H1 (cell line): Measurements from ENCODE around the gene C1RL. TPM values are rescaled to one million over a fixed set of nuclear protein-coding genes. Genes with fewer than 3 reads are reported as not detected.

Experiments used
- CTCF ChIA-PET: fragments of 300-600 bp; sonication (Branson Sonifier 250); formaldehyde crosslinking; loops from one replicate; lab custom pipeline; 2021; ENCODE audit not compliant: partially characterized antibody; lab: Charles Lee
- POLR2A ChIA-PET: fragments of 300-600 bp; sonication (Branson Sonifier 250); formaldehyde crosslinking; loops from one replicate; lab custom pipeline; 2021; ENCODE audit warnings: inconsistent platforms; ENCODE audit not compliant: partially characterized antibody; lab: Charles Lee
- DNase-seq, 2 experiments: peaks; one replicate each; pipeline versions ENCODE4 v3.0.0 to v3.0.0-alpha.2; 2010 to 2022; ENCODE audit warnings: low spot score in 2 of 2, low read depth in 1 of 2, mixed read lengths in 1 of 2
- FAIRE-seq: peaks from 2 replicates; lab custom pipeline; 2011; peaks lifted over from hg19 to GRCh38; lab: Jason Lieb, UNC
- H2AFZ ChIP-seq: 2 replicates; pipeline ENCODE4 v1.8.1; 2012; ENCODE audit warnings: low read length, inconsistent platforms
- H2AK5ac ChIP-seq: 2 replicates; pipeline ENCODE4 v1.6.1; 2013; ENCODE audit warnings: low read depth, low read length
- H2BK120ac ChIP-seq: replicated peaks from 2 replicates; pipeline ENCODE3; 2013; ENCODE audit warnings: low read depth, low read length, inconsistent platforms
- H2BK12ac ChIP-seq: 2 replicates; pipeline ENCODE4 v1.6.1; 2013; ENCODE audit warnings: low read depth, low read length
- H2BK15ac ChIP-seq: 2 replicates; pipeline ENCODE4 v1.6.1; 2013; ENCODE audit warnings: low read length
- H2BK20ac ChIP-seq: 2 replicates; pipeline ENCODE4 v1.6.1; 2013; ENCODE audit warnings: low read length
- H2BK5ac ChIP-seq: 2 replicates; pipeline ENCODE4 v1.6.1; 2013; ENCODE audit warnings: low read depth, low read length
- H3K14ac ChIP-seq: 2 replicates; pipeline ENCODE4 v1.6.1; 2013; ENCODE audit warnings: inconsistent platforms; ENCODE audit not compliant: insufficient read length
- H3K18ac ChIP-seq: 2 replicates; pipeline ENCODE4 v1.6.1; 2013; ENCODE audit warnings: low read length; ENCODE audit errors: extremely low read depth
- H3K23ac ChIP-seq: 2 replicates; pipeline ENCODE4 v1.6.1; 2013; ENCODE audit warnings: inconsistent platforms; ENCODE audit not compliant: insufficient read length
- H3K23me2 ChIP-seq: 2 replicates; pipeline ENCODE4 v1.6.1; 2013; ENCODE audit warnings: low read depth, low read length
- H3K27ac ChIP-seq: 2 replicates; pipeline ENCODE4 v1.6.1; 2011; ENCODE audit warnings: low read depth, low read length, inconsistent platforms
- H3K27me3 ChIP-seq, 4 experiments: replicated peaks in 1 of 4; 1 replicate in 1 of 4; 2 replicates in 3 of 4; pipeline versions ENCODE4 v1.6.1 to v1.8.1; 2011 to 2013; ENCODE audit warnings: low read length in 3 of 4, mild to moderate bottlenecking in 3 of 4, inconsistent platforms in 2 of 4, mixed read lengths in 2 of 4, moderate library complexity in 1 of 4; ENCODE audit not compliant: control insufficient read depth in 3 of 4, insufficient read depth in 3 of 4; ENCODE audit errors: extremely low read depth in 1 of 4
- H3K36me3 ChIP-seq, 4 experiments: 2 replicates each; pipeline versions ENCODE4 v1.6.1 to v1.8.1; 2011 to 2013; ENCODE audit warnings: mild to moderate bottlenecking in 4 of 4, low read length in 3 of 4, moderate library complexity in 2 of 4, control low read depth in 1 of 4, inconsistent platforms in 1 of 4; ENCODE audit not compliant: insufficient read depth in 4 of 4, control insufficient read depth in 2 of 4
- H3K4ac ChIP-seq: replicated peaks from 2 replicates; pipeline ENCODE3; 2013; ENCODE audit warnings: low read length, low read depth, mixed read lengths, inconsistent platforms; ENCODE audit not compliant: insufficient read length
- H3K4me1 ChIP-seq, 4 experiments: replicated peaks in 1 of 4; 1 replicate in 1 of 4; 2 replicates in 3 of 4; pipeline versions ENCODE4 v1.6.1 to v1.8.1; 2011 to 2013; ENCODE audit warnings: low read length in 3 of 4, inconsistent platforms in 2 of 4, mixed read lengths in 1 of 4; ENCODE audit not compliant: insufficient read depth in 4 of 4, control insufficient read depth in 3 of 4
- H3K4me2 ChIP-seq, 2 experiments: 2 replicates each; pipeline versions ENCODE4 v1.6.1 to v1.8.1; 2011 to 2013; ENCODE audit warnings: low read depth in 2 of 2, low read length in 2 of 2, control low read depth in 1 of 2, inconsistent platforms in 1 of 2, mild to moderate bottlenecking in 1 of 2; ENCODE audit not compliant: insufficient read depth in 1 of 2
- H3K4me3 ChIP-seq, 4 experiments: fragments of 200-600, 300-600 bp in 1 of 4; sonication (generic), shearing (Covaris generic), sonication (Bioruptor Twin) in 1 of 4; 2 replicates each; pipeline versions ENCODE4 v1.5.1 to v1.8.1; 2011 to 2016; ENCODE audit warnings: low read length in 4 of 4, low read depth in 3 of 4, control low read depth in 2 of 4, inconsistent platforms in 2 of 4, mild to moderate bottlenecking in 2 of 4, mixed read lengths in 1 of 4, moderate library complexity in 1 of 4; ENCODE audit not compliant: insufficient read depth in 2 of 4; ENCODE audit errors: extremely low read depth in 1 of 4
- H3K56ac ChIP-seq: replicated peaks from 2 replicates; pipeline ENCODE3; 2013; ENCODE audit warnings: low read depth, mild to moderate bottlenecking, mixed read lengths, low read length, inconsistent platforms; ENCODE audit not compliant: insufficient read length
- H3K79me1 ChIP-seq: 2 replicates; pipeline ENCODE4 v1.6.1; 2013; ENCODE audit warnings: low read depth, low read length, control low read depth
- H3K79me2 ChIP-seq, 2 experiments: 2 replicates each; pipeline versions ENCODE4 v1.6.1 to v1.8.1; 2012 to 2013; ENCODE audit warnings: low read length in 2 of 2, mild to moderate bottlenecking in 2 of 2, inconsistent platforms in 1 of 2; ENCODE audit not compliant: insufficient read depth in 2 of 2, control insufficient read depth in 1 of 2
- H3K9ac ChIP-seq, 4 experiments: replicated peaks in 1 of 4; 1 replicate in 1 of 4; 2 replicates in 3 of 4; pipeline versions ENCODE4 v1.6.1 to v1.8.1; 2011 to 2013; ENCODE audit warnings: low read depth in 3 of 4, low read length in 3 of 4, control low read depth in 2 of 4, mild to moderate bottlenecking in 2 of 4, moderate library complexity in 2 of 4, inconsistent platforms in 1 of 4; ENCODE audit errors: extremely low read depth in 1 of 4
- H3K9me3 ChIP-seq, 2 experiments: 2 replicates each; pipeline versions ENCODE4 v1.6.1 to v1.8.1; 2012 to 2013; ENCODE audit warnings: mild to moderate bottlenecking in 2 of 2, moderate library complexity in 2 of 2, control low read depth in 1 of 2, inconsistent platforms in 1 of 2, low read depth in 1 of 2, low read length in 1 of 2, mixed read lengths in 1 of 2; ENCODE audit not compliant: insufficient read depth in 2 of 2
- H4K20me1 ChIP-seq, 2 experiments: replicated peaks in 1 of 2; 2 replicates each; pipeline versions ENCODE3 to v1.8.1; 2011 to 2013; ENCODE audit warnings: inconsistent platforms in 2 of 2, low read length in 2 of 2, mild to moderate bottlenecking in 1 of 2; ENCODE audit not compliant: insufficient read depth in 2 of 2, control insufficient read depth in 1 of 2
- H4K5ac ChIP-seq: 2 replicates; pipeline ENCODE4 v1.6.1; 2013; ENCODE audit warnings: low read length, low read depth, mixed read lengths, inconsistent platforms; ENCODE audit not compliant: insufficient read length
- H4K8ac ChIP-seq: 2 replicates; pipeline ENCODE4 v1.8.0; 2013; ENCODE audit warnings: mild to moderate bottlenecking, moderate library complexity, low read length, inconsistent platforms; ENCODE audit not compliant: insufficient read depth; ENCODE audit errors: extremely low read depth
- H4K91ac ChIP-seq: replicated peaks from 2 replicates; pipeline ENCODE3; 2013; ENCODE audit warnings: low read length, mixed read lengths, inconsistent platforms; ENCODE audit not compliant: insufficient read length
- ASH2L ChIP-seq: fragments of 200-600, 300-600 bp; sonication (generic); IDR thresholded peaks from one replicate; pipeline ENCODE4 v1.7.1; 2017; ENCODE audit warnings: low read length
- BACH1 ChIP-seq: IDR thresholded peaks from 2 replicates; pipeline ENCODE4 v1.6.1; 2012; ENCODE audit warnings: low read length, improper control_type of control experiment
- BRCA1 ChIP-seq: IDR thresholded peaks from 2 replicates; pipeline ENCODE4 v1.6.1; 2012; ENCODE audit warnings: low read depth, low read length, improper control_type of control experiment
- EGR1 ChIP-seq: IDR thresholded peaks from 2 replicates; pipeline ENCODE4 v1.6.1; 2011; ENCODE audit warnings: low read depth, low read length, borderline replicate concordance
- HDAC2 ChIP-seq, 2 experiments: fragments of 300-600 bp in 1 of 2; sonication (generic) in 1 of 2; IDR thresholded peaks; 2 replicates each; pipeline ENCODE4 v1.6.1; 2011 to 2012; ENCODE audit warnings: low read depth in 2 of 2, low read length in 2 of 2, mild to moderate bottlenecking in 2 of 2, moderate library complexity in 2 of 2, borderline replicate concordance in 1 of 2, inconsistent platforms in 1 of 2
- JUND ChIP-seq: IDR thresholded peaks from 2 replicates; pipeline ENCODE4 v1.6.1; 2011; ENCODE audit warnings: mild to moderate bottlenecking, improper control_type of control experiment, low read length
- PHF8 ChIP-seq: fragments of 200-600 bp; sonication (generic); conservative IDR thresholded peaks from 2 replicates; pipeline ENCODE4 v1.7.1; 2012; ENCODE audit warnings: low read depth, mild to moderate bottlenecking, inconsistent platforms, low read length, moderate library complexity
- RFX5 ChIP-seq: IDR thresholded peaks from 2 replicates; pipeline ENCODE4 v1.6.1; 2011; ENCODE audit warnings: low read depth, low read length, improper control_type of control experiment, borderline replicate concordance
- RXRA ChIP-seq: IDR thresholded peaks from 2 replicates; pipeline ENCODE4 v1.6.1; 2011; ENCODE audit warnings: low read depth, mild to moderate bottlenecking, low read length, moderate library complexity; ENCODE audit not compliant: insufficient read depth
- SIRT6 ChIP-seq: IDR thresholded peaks from one replicate; pipeline ENCODE4 v1.7.1; 2012; ENCODE audit warnings: low read length, inconsistent platforms
- SP2 ChIP-seq: IDR thresholded peaks from 2 replicates; pipeline ENCODE4 v1.6.1; 2012; ENCODE audit warnings: mild to moderate bottlenecking, low read length, inconsistent platforms
- WGBS, 2 experiments: shearing (Covaris generic) in 1 of 2; methylation state at CpG; one replicate each; pipeline versions ENCODE4 v1.1.6 to v1.1.7; 2013 to 2015; ENCODE audit warnings: low lambda C conversion rate in 2 of 2, mixed read lengths in 2 of 2, inconsistent platforms in 1 of 2, low coverage in 1 of 2, missing lambda C conversion rate in 1 of 2; ENCODE audit not compliant: insufficient replicate concordance in 2 of 2, insufficient coverage in 1 of 2, insufficient read length in 1 of 2; ENCODE audit errors: extremely low coverage in 1 of 2, missing lambda C conversion rate in 1 of 2; 5-methylcytosine and 5-hydroxymethylcytosine counted together
- polyA plus RNA-seq, 7 experiments: library from polyadenylated mRNA; depleted of rRNA in 3 of 7; stranded (reverse) in 5 of 7; unstranded in 2 of 7; fragments of >200 nt in 5 of 7; fragments of 200-250 nt in 2 of 7; gene quantifications; 1 replicate in 5 of 7; 2 replicates in 1 of 7; 4 replicates in 1 of 7; pipeline versions ENCODE4 v1.2.1 to v1.2.3, GENCODE V29; 2011 to 2013; ENCODE audit warnings: missing spikeins in 2 of 7, mixed read lengths in 2 of 7
- total RNA-seq: library from RNA; stranded (reverse); fragmentation: NEBNext Ultra II Directional; extraction: Animal tissue kit (Norgen Biotek cat#: 25700); gene quantifications from 2 replicates; pipeline ENCODE4 v1.2.1, GENCODE V29; 2021
- TF ChIP-seq, protein P1 (sequence below): IDR thresholded peaks from 2 replicates; pipeline ENCODE4 v1.6.1; 2012; ENCODE audit warnings: inconsistent platforms

Gene C1RL
- total and polyA plus RNA-seq, 2 of the 8 experiments (the other 6 are each of a cell fraction or from before 2014, with no cell fraction given): 11.4 to 15.5 TPM

DNA sequence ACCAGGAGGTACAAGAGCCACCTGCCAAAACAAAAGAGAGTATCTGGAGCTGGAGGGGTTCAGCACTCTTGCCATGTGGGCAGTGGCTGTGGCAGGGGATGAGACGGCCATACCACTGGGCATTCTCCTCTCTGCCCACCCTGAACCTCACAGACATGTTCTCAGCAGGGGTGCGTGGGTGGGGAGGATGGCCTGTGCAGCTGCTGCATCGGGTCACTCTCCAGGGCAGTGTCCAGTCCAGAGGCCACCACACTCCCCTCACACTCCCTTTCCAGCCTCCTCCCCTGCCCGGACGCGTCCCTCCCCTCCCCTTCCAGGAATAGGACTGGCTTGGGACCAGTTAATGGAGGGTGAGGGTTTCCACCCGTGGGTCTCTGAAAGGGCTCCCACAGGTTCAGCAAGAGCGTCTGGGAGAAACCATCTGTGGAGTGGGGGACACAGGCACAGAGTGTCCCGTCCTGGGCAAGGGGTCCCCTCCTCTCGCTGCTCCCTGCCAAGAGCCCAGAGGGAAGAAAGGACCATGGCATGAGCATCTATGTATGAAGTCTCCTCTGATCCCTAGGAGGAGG is 17.3 kb downstream of the C1RL start:
- no peaks in the 10 kb centered on the region for H3K79me1 ChIP-seq
- H2BK12ac ChIP-seq: peak overlapping the region; percentile 99
- 69% methylated on average over 10 of the region's 10 CpGs; no CpG with 5 or more reads in 1 of the 2 experiments for WGBS, 2 experiments
- peak overlapping the region; percentile 87; the same call in 1 of the 2 replicates for H2AFZ ChIP-seq
- H3K4me2 ChIP-seq: peak overlapping the region; percentile 43 to 58; a peak in 3 of 4 replicates
- no peaks in the 10 kb centered on the region; a peak in 1 of 7 replicates for H3K27me3 ChIP-seq
- H3K9me3 ChIP-seq: no peaks in the 10 kb centered on the region
- H4K5ac ChIP-seq: no peak overlapping the region
- peak overlapping the region; percentile 84; the same call in 1 of the 2 replicates for H2BK5ac ChIP-seq
- H3K23me2 ChIP-seq: peaks cover 1% of the 10 kb centered on the region; the same call in 1 of the 2 replicates
- peak overlapping the region; percentile 61 for H3K4ac ChIP-seq
- H3K18ac ChIP-seq: peak overlapping the region; percentile 84; the same call in 1 of the 2 replicates
- peak overlapping the region in 1 of 4 experiments; percentile 49; a peak in 2 of 8 replicates for H3K4me3 ChIP-seq
- no peak for FAIRE-seq
- peak overlapping the region; percentile 62; the same call in 1 of the 2 replicates for H2BK20ac ChIP-seq
- DNase-seq: no peak
- H3K79me2 ChIP-seq: no peaks in the 10 kb centered on the region
- peak overlapping the region; percentile 76; the same call in 1 of the 2 replicates for H2BK15ac ChIP-seq
- ChIA-PET CTCF (interaction anchor here (0.8 to 4.3 kb wide), 23 partner anchors 10 to 157 kb away, joined by 3 to 34 read pairs (median 4); partner anchors contain the start of genes C1RL, C1S and LPCAT3), POLR2A (interaction anchor here (0.8 to 5.6 kb wide), 9 partner anchors 8 to 154 kb away, joined by 3 to 42 read pairs (median 12); partner anchors contain the start of genes C12orf57, C1RL and RNU7-1)
- 0 out of 2 replicates have a peak overlapping the region, but pooled peaks have one; percentile 65 for H2AK5ac ChIP-seq
- no peak overlapping the region; a peak in 1 of 7 replicates for H3K9ac ChIP-seq
- peaks cover 0 to 1% of the 10 kb centered on the region in 2 experiments for H4K20me1 ChIP-seq
- H2BK120ac ChIP-seq: no peak overlapping the region
- no peak overlapping the region for H3K27ac ChIP-seq
- H3K56ac ChIP-seq: no peak overlapping the region
- H3K36me3 ChIP-seq: no peaks in the 10 kb centered on the region
- peak overlapping the region; percentile 66; the same call in 1 of the 2 replicates for H4K8ac ChIP-seq
- no peak overlapping the region for H3K14ac ChIP-seq
- H3K4me1 ChIP-seq: peaks cover 7 to 21% (median 16%) of the 10 kb centered on the region in 4 experiments
- H4K91ac ChIP-seq: peak overlapping the region; percentile 75
- no peak overlapping the region for H3K23ac ChIP-seq
- no peak for TF ChIP-seq EGR1
- no peak for TF ChIP-seq BRCA1
- TF ChIP-seq JUND: no peak
- TF ChIP-seq BACH1: no peak
- no peak for TF ChIP-seq RXRA
- no peak for TF ChIP-seq SIRT6
- TF ChIP-seq PHF8: no peak
- TF ChIP-seq ASH2L: no peak
- no peak for TF ChIP-seq RFX5
- TF ChIP-seq SP2: no peak
- TF ChIP-seq, protein P1, sequence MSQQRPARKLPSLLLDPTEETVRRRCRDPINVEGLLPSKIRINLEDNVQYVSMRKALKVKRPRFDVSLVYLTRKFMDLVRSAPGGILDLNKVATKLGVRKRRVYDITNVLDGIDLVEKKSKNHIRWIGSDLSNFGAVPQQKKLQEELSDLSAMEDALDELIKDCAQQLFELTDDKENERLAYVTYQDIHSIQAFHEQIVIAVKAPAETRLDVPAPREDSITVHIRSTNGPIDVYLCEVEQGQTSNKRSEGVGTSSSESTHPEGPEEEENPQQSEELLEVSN: no peak
- no peak for TF ChIP-seq HDAC2 (IDR thresholded peaks at IDR 0.05; ENCODE audit: borderline replicate concordance in 1 of 2, low read depth in 2 of 2, low read length in 2 of 2)
